GM08714 (cell line): ENCODE results near the gene KRTAP10-4.
"Not testable (repeated sequence)": the region's sequence is repeated elsewhere in the genome, so short reads cannot be mapped to it uniquely, and the experiment has no call there.

Experiments
- H3K4me3 ChIP-seq: fragments of 200-500 bp; sonication (Bioruptor generic); 2 replicates; pipeline ENCODE4 v1.5.1; 2014; ENCODE audit warnings: mild to moderate bottlenecking, low read length, inconsistent platforms
- ZNF274 ChIP-seq: IDR thresholded peaks from 2 replicates; pipeline ENCODE4 v1.6.1; 2012; ENCODE audit warnings: mild to moderate bottlenecking, low read depth, low read length

Gene KRTAP10-4

DNA sequence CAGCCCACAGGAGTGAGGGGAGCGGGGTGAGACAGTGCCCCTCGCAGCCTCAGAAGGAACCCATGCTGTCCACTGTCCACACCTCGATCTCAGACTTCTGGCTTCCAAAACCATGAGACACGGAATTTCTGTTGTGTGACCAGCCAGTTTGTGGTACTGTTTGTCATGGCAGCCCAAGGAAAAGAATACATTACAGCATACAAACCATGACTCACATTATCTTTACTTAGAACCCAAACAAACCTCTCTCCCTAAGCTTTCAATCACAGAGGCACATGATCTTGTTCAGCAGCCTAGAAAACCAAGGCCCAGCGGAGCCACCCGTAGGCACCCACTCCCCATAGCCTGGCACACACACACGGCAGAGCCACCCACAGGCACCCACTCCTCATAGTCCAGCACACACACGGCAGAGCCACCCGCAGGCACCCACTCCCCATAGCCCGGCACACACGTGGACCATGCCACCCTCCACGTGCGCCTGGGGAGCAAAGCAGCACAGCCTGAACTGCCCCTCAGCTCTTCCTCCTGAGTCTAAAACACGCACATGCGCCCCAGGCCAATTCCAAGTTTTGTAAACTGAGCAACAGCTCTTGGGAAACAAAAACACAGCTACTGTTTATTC is 458 bp upstream of the KRTAP10-4 start:
- H3K4me3 ChIP-seq = no peak overlapping the region
- no peak for TF ChIP-seq ZNF274

DNA sequence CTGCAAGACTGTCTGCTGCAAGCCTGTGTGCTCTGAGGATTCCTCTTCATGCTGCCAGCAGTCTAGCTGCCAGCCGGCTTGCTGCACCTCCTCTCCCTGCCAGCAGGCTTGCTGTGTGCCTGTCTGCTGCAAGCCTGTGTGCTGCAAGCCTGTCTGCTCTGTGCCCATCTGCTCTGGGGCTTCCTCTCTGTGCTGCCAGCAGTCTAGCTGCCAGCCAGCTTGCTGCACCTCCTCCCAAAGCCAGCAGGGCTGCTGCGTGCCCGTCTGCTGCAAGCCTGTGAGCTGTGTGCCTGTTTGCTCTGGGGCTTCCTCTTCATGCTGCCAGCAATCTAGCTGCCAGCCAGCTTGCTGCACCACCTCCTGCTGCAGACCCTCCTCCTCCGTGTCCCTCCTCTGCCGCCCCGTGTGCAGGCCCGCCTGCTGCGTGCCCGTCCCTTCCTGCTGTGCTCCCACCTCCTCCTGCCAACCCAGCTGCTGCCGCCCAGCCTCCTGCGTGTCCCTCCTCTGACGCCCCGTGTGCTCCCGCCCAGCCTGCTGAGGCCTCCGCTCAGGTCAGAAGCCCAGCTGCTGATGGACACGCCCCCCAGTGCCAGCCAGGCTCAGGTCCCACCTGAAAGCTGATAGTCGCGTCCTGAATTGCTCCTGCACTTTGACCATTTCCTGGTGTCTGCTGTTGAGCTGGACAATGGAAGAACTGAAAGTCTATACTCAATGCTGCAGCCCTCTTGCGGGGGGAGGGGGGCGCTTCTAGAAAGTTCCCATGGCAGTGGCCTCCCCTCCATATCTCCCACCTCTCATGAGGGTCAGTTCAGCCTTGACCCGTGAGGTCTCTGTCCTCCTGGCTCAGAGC is 1.2 kb downstream of the KRTAP10-4 start:
- TF ChIP-seq ZNF274 = no peak
- no peak overlapping the region for H3K4me3 ChIP-seq

DNA sequence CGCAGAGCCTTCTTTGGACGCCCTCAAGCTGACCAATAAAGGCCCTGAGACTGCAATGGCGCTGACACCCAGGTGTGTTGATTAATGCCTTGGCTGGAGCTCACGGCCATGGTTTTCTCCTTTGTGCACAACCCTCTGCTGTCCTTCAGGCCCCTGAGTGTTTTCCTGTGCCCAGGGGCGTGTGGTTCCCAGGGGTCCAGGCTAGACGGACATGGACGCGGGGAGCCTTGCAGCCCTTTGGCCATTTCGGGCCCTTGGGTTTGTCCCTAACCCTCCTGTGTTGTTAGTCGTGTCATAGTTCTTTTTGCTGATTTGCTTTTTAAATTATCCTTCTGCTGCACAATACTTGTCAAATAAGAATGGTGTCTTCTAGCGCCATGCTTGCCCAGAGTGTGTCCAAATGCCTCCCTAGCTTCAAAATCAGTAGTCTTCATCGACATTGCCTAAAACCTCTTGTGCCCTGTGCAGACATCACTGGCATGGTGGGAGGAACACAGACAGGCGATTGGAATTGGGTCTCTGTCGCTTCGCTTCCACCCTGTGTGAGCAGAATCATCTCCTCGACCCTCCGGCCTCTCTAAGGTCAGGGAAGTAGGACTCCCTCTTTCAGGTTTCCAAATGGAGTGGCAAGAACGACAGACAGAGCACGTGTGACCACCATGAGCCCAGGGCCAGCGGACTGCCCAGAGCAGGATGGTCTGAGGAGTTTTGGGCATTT is 1.9 kb downstream of the KRTAP10-4 start:
- TF ChIP-seq ZNF274 = no peak
- H3K4me3 ChIP-seq = no peak overlapping the region

DNA sequence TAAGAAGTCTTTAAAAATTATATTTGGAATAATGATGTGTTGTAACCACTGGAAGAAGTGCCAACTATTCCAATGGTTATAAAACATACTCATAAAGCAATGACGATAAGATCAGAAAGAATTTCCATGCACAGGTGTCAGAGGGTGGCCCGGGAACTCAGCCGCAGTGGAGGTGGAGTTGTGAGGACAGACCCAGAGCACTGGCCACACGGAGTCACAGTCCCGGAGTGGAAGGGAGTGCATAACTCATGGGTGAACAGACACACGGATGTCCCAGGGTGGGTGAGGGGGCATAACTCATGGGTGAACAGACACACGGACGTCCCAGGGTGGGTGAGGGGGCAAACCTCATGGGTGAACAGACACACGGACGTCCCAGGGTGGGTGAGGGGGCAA is 2.5 kb downstream of the KRTAP10-4 start:
- no peak for TF ChIP-seq ZNF274

DNA sequence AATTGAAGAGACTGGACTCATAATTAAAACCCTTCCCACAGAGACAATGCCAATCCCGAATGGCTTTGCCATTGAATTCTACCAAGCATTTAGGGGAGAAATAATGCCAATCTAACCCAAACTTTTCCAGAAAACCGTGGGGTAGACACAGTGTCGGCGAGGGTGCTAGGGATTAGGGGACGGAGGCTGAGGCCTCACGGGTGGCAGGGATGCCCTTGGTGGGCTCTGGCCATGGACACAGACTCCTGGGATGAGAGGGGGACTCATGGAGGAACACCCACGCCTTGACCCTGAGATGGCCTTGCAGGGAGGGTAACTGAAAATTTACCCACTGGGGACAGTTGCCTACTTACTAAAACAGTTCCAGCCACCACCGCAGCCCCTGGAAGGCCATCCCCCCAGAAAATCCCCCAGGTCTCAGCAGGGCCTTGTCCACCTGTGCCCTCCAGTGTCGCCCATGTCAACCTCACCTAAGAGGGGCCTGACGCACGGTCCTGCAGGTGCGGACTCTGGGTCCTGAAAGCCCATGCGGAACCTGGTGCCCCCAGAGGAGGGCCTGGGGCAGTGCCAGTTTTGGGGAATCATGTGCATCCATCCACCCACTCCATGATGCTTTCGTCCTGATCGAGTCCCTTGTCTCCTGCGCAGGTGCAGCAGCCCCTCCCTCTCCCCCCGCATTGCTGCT is 5.0 kb downstream of the KRTAP10-4 start:
- no peak overlapping the region for H3K4me3 ChIP-seq
- TF ChIP-seq ZNF274 = no peak

More for the DNA sequence above, 2.5 kb downstream of the KRTAP10-4 start:
- H3K4me3 ChIP-seq = no peak overlapping the region

DNA sequence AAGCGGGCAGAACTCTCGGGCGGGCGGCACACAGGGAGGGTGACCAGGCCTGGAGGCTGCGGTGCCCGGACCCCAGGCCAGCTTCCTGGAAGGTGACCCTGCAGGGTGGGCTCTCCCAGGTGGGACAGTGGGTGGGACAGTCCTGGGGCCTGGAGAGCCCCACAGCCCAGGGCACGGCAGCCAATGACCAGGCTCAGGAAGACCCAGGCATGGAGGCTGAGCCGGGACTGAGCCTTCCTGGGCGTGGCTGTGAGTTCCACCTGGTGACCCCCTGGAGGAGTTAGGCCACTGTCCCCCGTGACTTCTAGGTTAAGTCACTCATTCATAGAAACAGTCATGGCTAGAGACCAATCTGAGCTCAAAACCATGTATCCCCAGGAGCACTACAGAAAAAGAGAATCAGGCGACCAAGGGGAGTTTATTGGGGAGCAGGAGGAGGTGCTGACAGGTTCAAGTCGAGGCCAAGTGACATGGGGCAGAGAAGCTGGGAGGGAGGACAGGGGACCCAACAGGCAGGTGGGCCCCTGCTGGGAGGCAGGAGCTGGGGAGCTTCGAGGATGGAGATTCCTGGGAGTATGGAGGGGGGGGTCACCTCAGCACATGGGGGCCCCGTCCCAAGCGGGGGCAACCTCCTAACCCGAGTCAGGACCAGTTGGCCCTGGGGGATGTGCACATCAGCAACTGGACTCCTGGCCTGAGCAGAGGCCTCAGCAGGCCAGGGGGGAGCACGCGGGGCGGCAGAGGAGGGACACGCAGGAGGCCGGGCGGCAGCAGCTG is 5.7 kb downstream of the KRTAP10-4 start:
- no peak for TF ChIP-seq ZNF274
- no peak overlapping the region for H3K4me3 ChIP-seq

DNA sequence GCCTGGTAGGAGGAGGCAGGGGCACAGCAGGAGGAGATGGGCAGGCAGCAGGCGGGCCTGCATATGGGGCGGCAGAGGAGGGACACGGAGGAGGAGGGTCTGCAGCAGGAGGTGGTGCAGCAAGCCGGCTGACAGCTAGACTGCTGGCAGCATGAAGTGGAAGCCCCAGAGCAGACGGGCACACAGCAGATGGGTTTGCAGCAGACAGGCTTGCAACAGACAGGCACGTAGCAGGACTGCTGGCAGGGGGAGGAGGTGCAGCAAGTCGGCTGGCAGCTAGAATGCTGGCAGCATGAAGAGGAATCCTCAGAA is 6.3 kb downstream of the KRTAP10-4 start:
- H3K4me3 ChIP-seq = no peak overlapping the region
- TF ChIP-seq ZNF274 = no peak

DNA sequence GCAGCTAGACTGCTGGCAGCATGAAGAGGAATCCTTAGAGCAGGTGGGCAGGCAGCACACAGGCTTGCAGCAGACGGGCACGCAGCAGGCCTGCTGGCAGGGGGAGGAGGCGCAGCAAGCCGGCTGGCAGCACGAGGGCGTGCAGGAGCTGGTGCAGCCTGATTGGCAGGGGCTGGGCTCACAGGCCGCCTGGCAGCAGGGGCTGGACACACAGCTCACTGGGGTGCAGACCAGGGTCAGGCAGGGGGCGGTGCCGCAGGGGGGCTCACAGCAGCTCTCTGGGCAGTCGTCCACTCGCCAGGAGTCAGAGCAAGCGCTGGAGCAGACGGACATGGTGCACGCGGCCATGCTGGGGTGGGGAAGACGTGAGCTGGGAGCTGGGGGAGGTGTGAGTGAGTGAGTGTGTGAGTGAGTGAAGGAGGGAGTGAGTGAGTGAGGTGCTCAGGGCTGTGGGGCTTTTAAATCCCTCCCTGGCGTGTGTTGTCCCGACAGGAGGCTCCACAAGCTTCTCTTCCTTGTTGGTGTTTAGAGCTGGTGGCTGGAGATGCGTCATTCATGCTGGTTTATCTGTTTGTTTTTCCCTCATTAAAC is 6.8 kb downstream of the KRTAP10-4 start, which contains the start of gene KRTAP10-5:
Gene KRTAP10-5 (minus strand): TSS at position 374 of the 591 bp plus-strand sequence. CDS start 26 bp downstream, at position 348.
- H3K4me3 ChIP-seq = not testable (repeated sequence)

DNA sequence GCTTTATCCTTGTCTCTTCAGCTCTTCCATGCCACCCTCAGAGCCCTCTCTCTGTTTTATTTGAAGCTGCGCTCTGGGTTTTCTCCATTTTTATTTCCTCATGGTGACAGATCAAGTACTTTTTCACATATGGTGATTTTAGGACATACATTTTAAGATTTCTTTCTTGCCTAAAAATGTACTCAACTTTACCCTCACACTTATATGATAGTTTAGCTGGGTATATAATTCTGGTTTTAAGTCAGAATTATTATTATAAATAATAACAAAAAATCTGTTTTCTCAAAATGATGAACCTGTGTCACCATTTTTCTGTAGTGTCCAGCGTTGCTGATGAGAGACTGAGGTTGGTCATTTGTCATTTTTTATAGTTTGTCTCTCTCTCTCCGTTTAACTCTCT is 7.6 kb downstream of the KRTAP10-4 start:
- no peak for TF ChIP-seq ZNF274
- no peak overlapping the region for H3K4me3 ChIP-seq

DNA sequence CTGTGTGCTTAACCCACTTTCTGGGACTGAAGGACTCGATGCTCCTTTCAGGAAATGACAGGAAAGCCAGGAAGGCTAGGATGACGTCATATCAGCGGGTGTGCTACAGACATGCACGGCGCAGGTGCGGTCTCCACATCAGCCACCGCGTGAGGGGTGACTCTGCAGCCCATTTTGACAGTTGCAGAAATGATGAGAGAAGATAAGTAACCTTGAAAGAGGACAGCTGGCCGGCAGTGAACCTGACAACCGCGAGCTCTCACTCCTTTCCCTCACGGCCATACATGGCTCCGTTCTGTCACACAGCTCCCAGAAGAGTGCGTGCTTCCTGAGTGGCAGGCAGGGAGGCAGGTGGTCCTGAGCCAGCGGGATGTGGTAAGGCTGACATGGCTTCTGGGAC is 8.5 kb downstream of the KRTAP10-4 start:
- no peak for TF ChIP-seq ZNF274
- H3K4me3 ChIP-seq = no peak overlapping the region

DNA sequence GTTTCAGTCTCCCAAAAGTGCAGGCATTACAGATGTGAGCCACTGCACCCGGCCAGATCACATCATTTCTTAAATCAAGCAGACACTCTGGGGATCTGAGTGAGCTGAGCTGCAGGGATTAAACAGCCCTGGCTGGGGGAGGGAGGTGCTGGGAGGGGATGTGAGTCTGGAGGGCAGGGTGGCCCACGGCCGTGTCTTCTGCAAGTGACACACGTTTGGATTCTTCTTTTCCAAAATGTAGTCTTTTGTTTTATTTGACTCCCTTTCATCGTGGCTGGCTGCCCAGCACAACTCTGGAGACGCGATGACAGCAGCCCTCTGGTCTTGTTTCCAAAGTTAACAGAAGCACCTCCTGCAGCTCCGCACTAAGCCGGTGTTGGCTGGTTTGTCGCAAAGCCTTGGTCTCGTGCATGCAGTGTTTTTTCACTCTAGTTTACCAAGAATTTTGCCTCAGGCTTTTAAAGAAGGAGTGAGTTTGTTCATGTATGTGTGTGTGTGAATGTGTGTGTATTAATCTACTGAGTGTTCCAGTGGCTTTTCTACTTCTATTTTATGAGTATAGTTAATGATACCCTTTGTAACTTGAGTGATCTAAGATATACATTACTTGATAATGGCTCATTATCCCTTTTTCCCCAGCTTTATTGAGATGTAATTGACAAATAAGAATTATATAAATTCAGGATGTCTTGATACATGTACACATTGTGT is 9.7 kb downstream of the KRTAP10-4 start:
- TF ChIP-seq ZNF274 = no peak

DNA sequence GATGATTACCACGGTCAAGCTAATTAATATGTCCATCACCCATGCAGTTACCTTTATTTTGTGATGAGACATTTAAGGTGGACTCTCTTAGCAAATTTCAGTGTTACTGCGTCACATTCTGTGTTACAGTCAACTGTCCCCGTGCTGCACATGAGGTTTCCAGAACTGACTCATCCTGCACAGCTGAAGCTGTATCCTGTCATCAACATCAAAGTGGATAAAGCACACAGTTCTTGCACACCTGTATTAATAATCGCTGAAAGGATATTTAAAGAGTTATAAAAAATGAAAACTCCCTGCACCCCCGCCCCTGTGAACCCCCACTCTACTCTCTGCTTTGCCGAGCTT is 10.2 kb downstream of the KRTAP10-4 start:
- H3K4me3 ChIP-seq = no peak overlapping the region
- no peak for TF ChIP-seq ZNF274

More for the DNA sequence above, 9.7 kb downstream of the KRTAP10-4 start:
- no peak overlapping the region for H3K4me3 ChIP-seq

DNA sequence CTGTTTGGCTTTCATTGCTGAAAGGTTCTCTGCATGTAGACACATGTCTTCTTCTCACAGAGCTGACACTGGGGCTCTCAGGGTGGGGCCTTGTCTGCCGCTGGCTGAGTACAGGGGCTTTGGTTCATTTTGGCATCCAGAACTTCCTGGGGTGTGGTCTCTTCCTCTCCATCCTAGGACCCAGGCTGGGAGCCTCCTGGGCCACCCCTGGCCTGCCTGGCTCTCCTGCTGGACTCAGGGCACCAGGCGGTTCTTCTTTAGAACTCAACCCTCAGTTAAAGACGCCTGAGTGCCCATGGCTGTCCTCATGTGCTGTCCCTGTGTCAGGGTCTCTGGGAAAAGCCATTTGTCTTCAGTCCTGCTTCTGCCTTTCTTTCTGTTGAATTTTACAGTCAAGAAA is 12.4 kb downstream of the KRTAP10-4 start:
- TF ChIP-seq ZNF274 = no peak
- H3K4me3 ChIP-seq = no peak overlapping the region
